Fibroblast of skin of scalp (primary cell): ENCODE data around the gene FXR1.

Source experiments
- DNase-seq: peaks from one replicate; pipeline ENCODE4 v3.0.0-alpha.2; 2013

The FXR1 gene

GRCh38 chr3:181008796-181009195, 96.3 kb downstream of the FXR1 start:
- no peak for DNase-seq

GRCh38 chr3:181009225-181009624, 96.8 kb downstream of the FXR1 start:
- DNase-seq = no peak

GRCh38 chr3:181017690-181018089, 105.2 kb downstream of the FXR1 start:
- no peak for DNase-seq

- DNase-seq = no peak
Measured at GRCh38 chr3:181025204-181025603, 112.7 kb downstream of the FXR1 start.

GRCh38 chr3:181030948-181031347, 118.5 kb downstream of the FXR1 start:
- no peak for DNase-seq
